B cell (primary cell): ENCODE results near the gene STXBP5L. TPM values are rescaled to one million over a fixed set of nuclear protein-coding genes. Genes with fewer than 3 reads are reported as not detected.

Source experiments
- ATAC-seq: fragments of 200-7000 bp; cut with Tn5 transposase; one replicate; pipeline ENCODE4 v1.10.0; 2021; ENCODE audit warnings: low read depth, mild to moderate bottlenecking, moderate number of reproducible peaks, moderate library complexity
- CTCF ChIA-PET: fragments of 350-600 bp; sonication (Branson Sonifier 250); formaldehyde crosslinking; loops from one replicate; lab custom pipeline; 2021; ENCODE audit warnings: antibody characterized with exemption, inconsistent platforms; lab: Charles Lee
- POLR2A ChIA-PET: fragments of 350-600 bp; sonication (Branson Sonifier 250); formaldehyde crosslinking; loops from one replicate; lab custom pipeline; 2021; ENCODE audit warnings: antibody characterized with exemption; lab: Charles Lee
- DNase-seq: peaks from one replicate; pipeline ENCODE4 v3.0.0; 2013
- H2AFZ ChIP-seq: 2 replicates; pipeline ENCODE4 v1.6.1; 2012; ENCODE audit warnings: mild to moderate bottlenecking, low read depth, low read length; ENCODE audit not compliant: insufficient read depth, poor library complexity, severe bottlenecking
- H3K27ac ChIP-seq, 2 donors: 1 replicate in 1 of 2; 2 replicates in 1 of 2; pipeline ENCODE4 v1.5.1; 2012 to 2013; ENCODE audit warnings: low read length in 2 of 2, mild to moderate bottlenecking in 2 of 2, moderate library complexity in 1 of 2
- H3K27me3 ChIP-seq, 4 experiments: fragments of 200-600 bp in 1 of 4; sonication (generic) in 1 of 4; replicated peaks in 1 of 4; 1 replicate in 2 of 4; 2 replicates in 2 of 4; pipeline versions ENCODE4 v1.6.1 to v1.7.0; 2013 to 2016; ENCODE audit warnings: low read length in 3 of 4, mild to moderate bottlenecking in 2 of 4, mixed read lengths in 1 of 4, moderate library complexity in 1 of 4; ENCODE audit not compliant: insufficient read depth in 4 of 4, control insufficient read depth in 3 of 4; ENCODE audit errors: control extremely low read depth in 1 of 4
- H3K36me3 ChIP-seq, 2 experiments: replicated peaks in 1 of 2; 1 replicate in 1 of 2; 2 replicates in 1 of 2; pipeline versions ENCODE4 v1.6.1 to v1.7.1; 2013; ENCODE audit warnings: low read length in 1 of 2; ENCODE audit not compliant: insufficient read depth in 2 of 2, control insufficient read depth in 1 of 2; ENCODE audit errors: control extremely low read depth in 1 of 2, extremely low read depth in 1 of 2
- H3K4me1 ChIP-seq, 2 donors: fragments of 200-600 bp in 1 of 2; sonication (generic) in 1 of 2; 1 replicate in 1 of 2; 2 replicates in 1 of 2; pipeline versions ENCODE4 v1.5.1 to v1.6.1; 2013 to 2017; ENCODE audit warnings: low read length in 2 of 2; ENCODE audit not compliant: control insufficient read depth in 2 of 2, insufficient read depth in 2 of 2
- H3K4me2 ChIP-seq: replicated peaks from 2 replicates; pipeline ENCODE3; 2012; ENCODE audit warnings: mild to moderate bottlenecking, low read depth, low read length; ENCODE audit not compliant: poor library complexity, severe bottlenecking
- H3K4me3 ChIP-seq, 5 experiments: fragments of 200-600 bp in 1 of 5; sonication (generic) in 1 of 5; 1 replicate in 3 of 5; 2 replicates in 2 of 5; pipeline versions ENCODE4 v1.5.1 to v1.7.0; 2011 to 2016; ENCODE audit warnings: low read length in 4 of 5, mild to moderate bottlenecking in 4 of 5, low read depth in 2 of 5, control low read depth in 1 of 5, moderate library complexity in 1 of 5; ENCODE audit not compliant: insufficient read depth in 1 of 5; ENCODE audit errors: control extremely low read depth in 1 of 5, extremely low read depth in 1 of 5
- H3K79me2 ChIP-seq: fragments of 200-600 bp; sonication (generic); one replicate; pipeline ENCODE4 v1.6.0; 2016; ENCODE audit warnings: low read length; ENCODE audit not compliant: control insufficient read depth, insufficient read depth
- H3K9ac ChIP-seq: fragments of 200-600 bp; sonication (generic); 2 replicates; pipeline ENCODE4 v1.6.1; 2017; ENCODE audit warnings: mild to moderate bottlenecking, low read length, moderate library complexity
- H3K9me3 ChIP-seq, 3 donors: one replicate each; pipeline versions ENCODE4 v1.6.1 to v1.7.1; 2013; ENCODE audit warnings: low read length in 2 of 3; ENCODE audit not compliant: control insufficient read depth in 2 of 3, insufficient read depth in 1 of 3; ENCODE audit errors: control extremely low read depth in 1 of 3
- H4K20me1 ChIP-seq: 2 replicates; pipeline ENCODE4 v1.6.0; 2012; ENCODE audit warnings: mild to moderate bottlenecking, low read length; ENCODE audit not compliant: insufficient read depth, control insufficient read depth, poor library complexity, severe bottlenecking
- H3K27ac Mint-ChIP-seq: one replicate; pipeline ENCODE4 v1.8.0; 2021; ENCODE audit warnings: mixed read lengths
- H3K27me3 Mint-ChIP-seq: one replicate; pipeline ENCODE4 v1.8.0; 2021; ENCODE audit warnings: mixed read lengths
- H3K4me1 Mint-ChIP-seq: one replicate; pipeline ENCODE4 v1.8.0; 2021; ENCODE audit warnings: mixed read lengths
- H3K4me3 Mint-ChIP-seq: one replicate; pipeline ENCODE4 v1.8.0; 2021; ENCODE audit warnings: mixed read lengths
- H3K9me3 Mint-ChIP-seq: one replicate; pipeline ENCODE4 v1.8.0; 2022; ENCODE audit warnings: mixed read lengths; ENCODE audit not compliant: insufficient read depth
- CTCF ChIP-seq: fragments of 200-600 bp; IDR thresholded peaks from one replicate; pipeline ENCODE4 v1.8.0; 2022; ENCODE audit warnings: antibody characterized with exemption, mild to moderate bottlenecking
- EZH2 ChIP-seq: IDR thresholded peaks from 2 replicates; pipeline ENCODE4 v1.6.1; 2012; ENCODE audit warnings: borderline replicate concordance, low read depth, mild to moderate bottlenecking, moderate library complexity, low read length; ENCODE audit not compliant: insufficient read depth, poor library complexity, severe bottlenecking
- WGBS: methylation state at CpG from one replicate; pipeline ENCODE4 v1.1.5; 2013; ENCODE audit warnings: missing lambda C conversion rate; ENCODE audit not compliant: insufficient coverage; 5-methylcytosine and 5-hydroxymethylcytosine counted together
- intact Hi-C: fragments of 100-400 bp; cut with micrococcal nuclease; formaldehyde crosslinking; loops from one replicate; pipeline ENCODE4 v1.10.0; 2022
- polyA plus RNA-seq: library from polyadenylated mRNA; depleted of rRNA; stranded (reverse); fragments of >200 nt; gene quantifications from 2 replicates; pipeline ENCODE4 v1.2.3, GENCODE V29; 2012
- total RNA-seq, 2 donors: library from RNA; stranded (reverse); fragments of 120-200 nt in 1 of 2; gene quantifications; 1 replicate in 1 of 2; 2 replicates in 1 of 2; pipeline versions ENCODE4 v1.2.3 to v1.2.4, GENCODE V29; 2013 to 2022

Gene STXBP5L
- total and polyA plus RNA-seq, 2 donors (not counting 1 experiment from before 2014, with no cell fraction given): not detected

- no peaks in the 10 kb centered on the region for H3K27me3 Mint-ChIP-seq
- Histone ChIP-seq H2AFZ (no peak overlapping the region), H3K9ac (no peak overlapping the region), H3K9me3 (no peaks in the 10 kb centered on the region), H3K4me1 (no peaks in the 10 kb centered on the region), H3K36me3 (no peaks in the 10 kb centered on the region), H3K27ac (no peak overlapping the region), H3K27me3 (no peaks in the 10 kb centered on the region), H3K79me2 (no peaks in the 10 kb centered on the region), H3K4me3 (no peak overlapping the region), H3K4me2 (no peak overlapping the region), H4K20me1 (no peaks in the 10 kb centered on the region)
- H3K4me1 Mint-ChIP-seq: no peaks in the 10 kb centered on the region
- TF ChIP-seq EZH2 (no peak), CTCF (no peak)
- H3K4me3 Mint-ChIP-seq: no peak overlapping the region
- intact Hi-C loops: no loop called here
- ATAC-seq: no peak
- ChIA-PET POLR2A (no interaction called here), CTCF (no interaction called here)
- no peak overlapping the region for H3K27ac Mint-ChIP-seq
- no CpG with 5 or more reads among the region's 1 CpG for WGBS
- no peaks in the 10 kb centered on the region for H3K9me3 Mint-ChIP-seq
- no peak for DNase-seq
These were observed 497.6 kb downstream of the STXBP5L start for GRCh38 chr3:121405631-121406030.

GRCh38 chr3:121411523-121411922 is 503.5 kb downstream of the STXBP5L start:
- WGBS: no CpG with 5 or more reads among the region's 1 CpG
- no peaks in the 10 kb centered on the region for H3K9me3 Mint-ChIP-seq
- H3K9me3 ChIP-seq: no peaks in the 10 kb centered on the region

More at GRCh38 chr3:121411523-121411922, 503.5 kb downstream of the STXBP5L start:
- Histone ChIP-seq H3K36me3 (no peaks in the 10 kb centered on the region), H4K20me1 (no peaks in the 10 kb centered on the region), H3K4me3 (no peak overlapping the region), H3K27me3 (no peaks in the 10 kb centered on the region), H3K9ac (no peak overlapping the region), H3K4me2 (no peak overlapping the region), H2AFZ (no peak overlapping the region), H3K4me1 (no peaks in the 10 kb centered on the region), H3K27ac (no peak overlapping the region), H3K79me2 (no peaks in the 10 kb centered on the region)
- no peak for TF ChIP-seq CTCF
- TF ChIP-seq EZH2: no peak
- ChIA-PET CTCF (no interaction called here), POLR2A (no interaction called here)
- intact Hi-C loops: no loop called here
- Mint-ChIP-seq H3K4me3 (no peak overlapping the region), H3K4me1 (no peaks in the 10 kb centered on the region), H3K27ac (no peak overlapping the region), H3K27me3 (no peaks in the 10 kb centered on the region)
- DNase-seq: no peak
- no peak for ATAC-seq
